ENCODE data around the gene STK11. TPM values are rescaled to one million over a fixed set of nuclear protein-coding genes. Genes with fewer than 3 reads are reported as not detected.

STK11 gene
- polyA plus RNA-seq, 6 donors from 2014 or later = 11.5 to 28.1 (median 15.7) TPM

DNA sequence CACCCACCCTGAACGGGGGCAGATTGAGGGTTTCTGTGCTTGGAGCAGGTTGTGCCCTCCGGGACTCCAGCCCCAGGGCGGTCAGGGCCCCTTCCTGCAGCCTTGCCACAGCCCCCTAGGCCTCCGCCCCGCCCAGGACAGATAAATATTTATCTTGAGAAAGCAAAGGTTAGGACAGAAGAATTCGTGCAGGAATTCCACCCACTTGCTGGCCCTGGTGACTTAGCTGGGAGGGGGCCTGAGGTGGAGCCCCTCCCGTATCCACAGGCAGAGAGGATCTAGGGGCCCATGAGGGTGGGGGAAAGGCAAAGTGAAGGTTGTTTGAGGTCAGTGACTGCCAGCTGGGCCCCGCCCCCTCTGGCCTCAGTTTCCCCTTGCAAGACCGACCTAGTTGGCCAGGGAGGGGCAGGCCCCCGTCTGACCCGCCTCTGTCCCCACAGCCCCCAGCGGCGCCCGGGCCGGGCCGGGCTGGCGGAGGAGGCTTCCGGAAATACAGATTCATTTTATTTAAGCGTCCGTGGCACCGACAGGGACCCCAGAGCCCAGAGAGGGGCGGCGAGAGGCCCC is 48.0 kb downstream of the STK11 start:
- H3K4me3 Mint-ChIP-seq = peak overlapping the region; percentile 32 to 90 (median 77)
- H3K27ac Mint-ChIP-seq = peak overlapping the region in 4 of 6 donors; percentile 27 to 95 (median 78)
- peaks cover 26 to 42% (median 27%) of the 10 kb centered on the region in 3 donors for H3K4me1 Mint-ChIP-seq
- peaks cover 0 to 5% of the 10 kb centered on the region in 2 donors for H3K36me3 Mint-ChIP-seq
- no peak for ATAC-seq (ENCODE audit: low read depth in 2 of 2)
- no peaks in the 10 kb centered on the region for H3K27me3 Mint-ChIP-seq
- H3K9me3 Mint-ChIP-seq = no peaks in the 10 kb centered on the region
- DNase-seq = peak; percentile 11

DNA sequence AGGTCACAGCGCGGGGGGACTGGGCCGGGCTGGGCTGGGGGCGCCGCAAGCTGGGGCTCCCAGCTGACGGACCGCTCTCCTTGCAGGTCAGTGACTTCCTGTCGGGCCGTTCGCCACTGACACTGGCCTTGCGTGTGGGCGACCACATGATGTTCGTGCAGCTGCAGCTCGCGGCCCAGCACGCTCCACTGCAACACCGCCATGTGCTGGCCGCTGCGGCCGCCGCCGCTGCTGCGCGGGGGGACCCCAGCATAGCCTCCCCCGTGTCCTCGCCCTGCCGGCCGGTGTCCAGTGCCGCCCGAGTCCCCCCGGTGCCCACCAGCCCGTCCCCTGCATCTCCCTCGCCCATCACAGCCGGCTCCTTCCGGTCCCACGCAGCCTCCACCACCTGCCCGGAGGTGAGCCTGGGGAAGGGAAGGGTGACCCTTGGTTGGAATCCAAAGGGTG is 48.5 kb downstream of the STK11 start:
- Mint-ChIP-seq H3K36me3 (peaks cover 0 to 5% of the 10 kb centered on the region in 2 donors), H3K4me3 (peak overlapping the region in 5 of 8 donors; percentile 12 to 54 (median 40)), H3K9me3 (no peaks in the 10 kb centered on the region), H3K4me1 (peaks cover 28 to 47% (median 32%) of the 10 kb centered on the region in 3 donors), H3K27me3 (no peaks in the 10 kb centered on the region), H3K27ac (peak overlapping the region in 2 of 6 donors; percentile 75)
- no peak for ATAC-seq (ENCODE audit: low read depth in 2 of 2)
- DNase-seq = no peak

DNA sequence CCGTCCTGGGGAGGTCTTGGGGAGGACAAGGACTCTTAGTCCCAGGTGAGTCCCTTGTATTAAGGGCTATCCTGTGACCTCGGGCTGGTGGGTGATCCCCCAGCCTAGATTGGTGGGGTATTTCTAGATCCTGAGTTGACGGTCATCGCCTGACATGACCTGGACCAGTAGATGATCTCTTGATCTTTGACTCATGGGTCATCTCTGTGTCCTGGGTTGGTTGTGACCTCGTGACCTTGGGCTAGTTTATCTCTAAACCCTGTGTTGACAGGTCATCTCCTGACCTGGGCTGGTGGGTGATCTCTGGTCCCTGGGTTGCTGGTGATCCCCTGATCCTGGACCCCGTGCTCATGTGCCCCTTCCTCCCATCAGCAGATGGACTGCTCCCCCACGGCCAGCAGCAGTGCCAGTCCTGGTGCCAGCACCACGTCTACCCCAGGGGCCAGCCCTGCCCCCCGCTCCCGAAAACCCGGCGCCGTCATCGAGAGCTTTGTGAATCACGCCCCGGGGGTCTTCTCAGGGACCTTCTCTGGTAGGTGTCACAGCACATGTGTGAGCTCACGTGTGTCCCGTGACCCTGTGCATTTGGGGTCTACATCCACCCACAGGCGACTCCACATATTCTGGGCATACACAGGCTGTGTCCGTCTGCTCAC is 49.1 kb downstream of the STK11 start:
- H3K27me3 Mint-ChIP-seq = no peaks in the 10 kb centered on the region
- peak overlapping the region; percentile 2 to 76 (median 44) for H3K4me3 Mint-ChIP-seq
- DNase-seq = no peak
- H3K36me3 Mint-ChIP-seq = peaks cover 0 to 5% of the 10 kb centered on the region in 2 donors
- H3K27ac Mint-ChIP-seq = peak overlapping the region in 4 of 6 donors; percentile 52 to 82 (median 77)
- no peaks in the 10 kb centered on the region for H3K9me3 Mint-ChIP-seq
- H3K4me1 Mint-ChIP-seq = peaks cover 34 to 53% (median 37%) of the 10 kb centered on the region in 3 donors
- ATAC-seq (ENCODE audit: low read depth in 2 of 2) = no peak

DNA sequence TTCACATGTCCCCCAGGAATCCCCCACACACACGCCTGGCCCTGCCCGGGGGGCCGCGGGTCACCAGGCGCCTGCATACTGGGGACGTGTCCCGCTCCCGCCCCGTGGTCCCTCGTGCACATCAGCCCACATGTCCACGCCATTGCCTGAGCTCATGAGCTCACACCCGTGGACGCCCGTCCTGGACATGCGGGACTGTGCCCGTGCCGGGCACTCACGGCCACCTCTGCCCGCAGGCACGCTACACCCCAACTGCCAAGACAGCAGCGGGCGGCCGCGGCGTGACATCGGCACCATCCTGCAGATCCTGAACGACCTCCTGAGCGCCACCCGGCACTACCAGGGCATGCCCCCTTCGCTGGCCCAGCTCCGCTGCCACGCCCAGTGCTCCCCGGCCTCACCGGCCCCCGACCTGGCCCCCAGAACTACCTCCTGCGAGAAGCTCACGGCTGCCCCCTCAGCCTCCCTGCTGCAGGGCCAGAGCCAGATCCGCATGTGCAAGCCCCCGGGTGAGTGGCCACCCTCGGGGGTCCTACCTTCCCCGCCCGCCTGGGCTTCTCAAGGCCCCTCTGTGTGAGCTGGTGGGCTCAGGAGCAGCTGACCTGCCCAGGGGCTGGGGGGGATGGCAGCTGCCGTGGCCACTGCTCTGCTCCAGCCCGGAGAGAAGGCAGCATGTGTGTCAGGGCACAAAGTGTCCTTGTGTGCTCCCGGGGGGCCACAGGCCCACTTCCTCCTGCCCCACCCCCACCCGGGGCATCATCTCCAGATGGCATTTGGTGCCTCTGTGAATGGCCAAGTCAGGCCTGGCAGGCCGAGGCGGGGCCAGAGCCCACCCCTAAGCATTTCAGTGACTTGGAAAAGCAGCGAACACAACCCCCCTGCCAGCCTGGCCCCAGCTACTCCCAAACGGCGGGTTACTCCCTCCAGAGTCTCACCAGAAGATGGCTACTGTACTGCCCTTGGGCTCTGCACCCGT is 49.9 kb downstream of the STK11 start:
- Mint-ChIP-seq H3K4me3 (peak overlapping the region in 6 of 8 donors; percentile 2 to 76 (median 44)), H3K27ac (peak overlapping the region in 4 of 6 donors; percentile 52 to 82 (median 67)), H3K4me1 (peaks cover 37 to 58% (median 42%) of the 10 kb centered on the region in 3 donors), H3K27me3 (no peaks in the 10 kb centered on the region), H3K9me3 (no peaks in the 10 kb centered on the region), H3K36me3 (peaks cover 0 to 5% of the 10 kb centered on the region in 2 donors)
- DNase-seq (no peak), ATAC-seq (ENCODE audit: low read depth in 2 of 2) (no peak)

DNA sequence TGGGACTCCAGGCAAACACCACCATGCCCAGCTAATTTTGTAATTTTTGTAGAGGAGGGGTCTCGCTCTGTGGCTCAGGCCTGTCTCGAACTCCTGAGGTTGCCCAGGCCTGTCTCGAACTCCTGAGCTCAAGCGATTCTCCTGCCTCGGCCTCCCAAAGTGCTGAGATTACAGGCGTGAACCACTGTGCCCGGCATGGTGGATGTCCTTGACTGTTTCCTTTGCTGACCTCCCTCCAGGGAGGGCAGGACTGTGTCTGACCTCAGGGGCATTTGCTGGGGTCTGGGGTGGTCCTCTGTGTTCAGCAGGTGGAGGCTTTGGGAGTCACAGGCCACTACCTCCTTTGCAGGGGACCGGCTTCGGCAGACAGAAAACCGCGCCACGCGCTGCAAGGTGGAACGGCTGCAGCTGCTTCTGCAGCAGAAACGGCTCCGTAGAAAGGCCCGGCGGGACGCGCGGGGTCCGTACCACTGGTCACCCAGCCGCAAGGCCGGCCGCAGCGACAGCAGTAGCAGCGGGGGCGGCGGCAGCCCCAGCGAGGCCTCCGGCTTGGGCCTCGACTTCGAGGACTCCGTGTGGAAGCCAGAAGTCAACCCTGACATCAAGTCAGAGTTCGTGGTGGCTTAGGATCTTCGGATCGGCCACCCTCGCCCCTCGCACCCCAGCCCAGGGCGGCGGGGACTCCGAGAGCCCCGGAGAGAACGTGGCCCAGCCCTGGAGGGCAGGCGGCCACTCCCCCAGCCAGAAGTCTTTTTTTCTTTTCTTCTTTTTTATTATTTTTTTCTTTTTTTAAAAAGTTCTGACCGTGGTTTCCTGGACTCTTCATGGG is 51.3 kb downstream of the STK11 start:
- H3K36me3 Mint-ChIP-seq = peaks cover 0 to 5% of the 10 kb centered on the region in 2 donors
- peak overlapping the region in 4 of 6 donors; percentile 28 to 100 (median 94) for H3K27ac Mint-ChIP-seq
- peak overlapping the region in 7 of 8 donors; percentile 9 to 98 (median 70) for H3K4me3 Mint-ChIP-seq
- H3K27me3 Mint-ChIP-seq = no peaks in the 10 kb centered on the region
- H3K4me1 Mint-ChIP-seq = peaks cover 37 to 67% (median 47%) of the 10 kb centered on the region in 3 donors
- no peaks in the 10 kb centered on the region for H3K9me3 Mint-ChIP-seq
- DNase-seq (no peak), ATAC-seq (ENCODE audit: low read depth in 2 of 2) (no peak)

DNA sequence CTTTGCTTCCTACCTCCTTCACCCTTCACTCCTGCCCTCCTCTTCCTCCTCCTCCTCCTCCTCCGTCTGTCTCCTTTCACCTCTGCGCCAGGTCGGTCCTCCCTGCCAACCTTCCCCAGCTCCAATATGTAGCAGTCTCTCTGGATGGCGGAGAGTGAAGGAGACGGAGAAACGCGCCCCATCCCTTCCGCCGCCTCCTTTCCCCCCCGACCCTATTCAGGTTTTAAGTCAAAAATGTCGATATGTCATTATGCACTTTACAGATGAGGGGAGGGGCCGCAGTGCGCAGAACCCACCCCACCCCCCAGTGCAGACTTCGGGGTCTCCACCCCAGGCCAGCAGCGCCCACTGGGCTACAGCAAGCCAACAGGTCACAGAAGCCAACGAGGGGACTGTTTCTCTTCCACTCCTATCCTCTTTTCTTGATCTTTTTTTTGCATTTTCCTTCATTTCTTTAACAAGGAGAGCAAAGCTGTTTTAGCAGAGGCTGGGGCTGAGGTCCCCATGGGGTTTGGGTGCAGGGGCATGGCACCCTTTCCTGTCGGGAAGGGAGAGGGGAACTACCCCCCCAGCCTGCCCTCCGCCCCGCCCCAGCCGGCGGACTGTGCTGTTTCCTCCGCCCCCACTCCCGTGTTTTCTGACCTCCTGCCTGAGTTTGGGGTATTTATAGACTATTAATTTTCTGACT is 52.0 kb downstream of the STK11 start:
- Mint-ChIP-seq H3K27ac (peak overlapping the region; percentile 39 to 100 (median 90)), H3K9me3 (no peaks in the 10 kb centered on the region), H3K27me3 (no peaks in the 10 kb centered on the region), H3K4me1 (peaks cover 38 to 67% (median 52%) of the 10 kb centered on the region in 3 donors), H3K4me3 (peak overlapping the region; percentile 9 to 98 (median 86)), H3K36me3 (peaks cover 0 to 5% of the 10 kb centered on the region in 2 donors)
- ATAC-seq (ENCODE audit: low read depth in 2 of 2) (no peak), DNase-seq (no peak)

DNA sequence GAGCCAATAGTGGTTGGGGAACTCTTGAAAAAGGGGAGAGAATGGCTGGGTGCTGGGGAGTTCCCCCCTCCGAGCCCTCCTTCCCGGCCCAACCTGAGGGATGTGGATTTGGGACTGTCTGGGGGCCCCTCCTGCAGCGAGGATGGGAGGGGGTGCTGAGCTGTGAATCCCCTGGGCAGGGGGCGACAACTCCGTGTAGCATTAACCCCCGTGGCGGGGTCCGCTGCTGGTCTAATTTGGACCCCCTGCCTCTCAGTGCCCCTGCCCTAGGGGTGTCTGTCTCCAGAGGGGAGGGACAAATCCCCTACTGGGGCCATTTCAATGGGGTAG is 52.5 kb downstream of the STK11 start:
- Mint-ChIP-seq H3K9me3 (no peaks in the 10 kb centered on the region), H3K36me3 (peaks cover 0 to 5% of the 10 kb centered on the region in 2 donors)

DNA sequence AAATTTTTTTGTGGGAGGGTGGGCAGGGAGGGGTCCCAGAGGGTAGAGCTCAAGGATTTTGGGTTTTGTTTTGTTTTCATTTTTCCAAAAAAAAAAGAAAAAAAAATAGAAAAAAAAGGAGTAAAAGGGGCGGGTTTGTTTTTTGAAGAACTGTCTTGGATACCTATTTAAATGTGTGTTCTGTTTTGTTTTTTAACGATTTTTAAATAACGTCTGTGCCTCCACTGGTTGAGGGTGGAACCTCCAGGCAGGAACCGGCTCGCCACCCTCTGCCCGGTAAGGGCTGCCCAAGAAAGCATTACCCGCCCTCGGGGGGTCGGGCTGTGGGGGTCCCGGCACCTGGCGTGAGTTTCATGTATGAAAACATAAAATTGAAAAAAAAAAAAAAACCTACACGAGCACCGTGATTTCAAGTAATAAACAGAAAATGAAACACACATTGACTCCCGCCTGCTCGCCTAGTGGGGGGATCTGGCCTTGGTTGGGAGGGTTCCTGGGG is 53.2 kb downstream of the STK11 start:
- peak in 1 of 2 donors; percentile 0 for ATAC-seq (ENCODE audit: low read depth in 2 of 2)
- peaks cover 43 to 72% (median 59%) of the 10 kb centered on the region in 3 donors for H3K4me1 Mint-ChIP-seq

More for the DNA sequence above, 52.5 kb downstream of the STK11 start:
- DNase-seq = no peak
- peaks cover 43 to 71% (median 57%) of the 10 kb centered on the region in 3 donors for H3K4me1 Mint-ChIP-seq
- H3K27me3 Mint-ChIP-seq = no peaks in the 10 kb centered on the region
- peak overlapping the region; percentile 67 to 98 (median 93) for H3K4me3 Mint-ChIP-seq
- ATAC-seq (ENCODE audit: low read depth in 2 of 2) = no peak
- H3K27ac Mint-ChIP-seq = peak overlapping the region; percentile 49 to 100 (median 89)

DNA sequence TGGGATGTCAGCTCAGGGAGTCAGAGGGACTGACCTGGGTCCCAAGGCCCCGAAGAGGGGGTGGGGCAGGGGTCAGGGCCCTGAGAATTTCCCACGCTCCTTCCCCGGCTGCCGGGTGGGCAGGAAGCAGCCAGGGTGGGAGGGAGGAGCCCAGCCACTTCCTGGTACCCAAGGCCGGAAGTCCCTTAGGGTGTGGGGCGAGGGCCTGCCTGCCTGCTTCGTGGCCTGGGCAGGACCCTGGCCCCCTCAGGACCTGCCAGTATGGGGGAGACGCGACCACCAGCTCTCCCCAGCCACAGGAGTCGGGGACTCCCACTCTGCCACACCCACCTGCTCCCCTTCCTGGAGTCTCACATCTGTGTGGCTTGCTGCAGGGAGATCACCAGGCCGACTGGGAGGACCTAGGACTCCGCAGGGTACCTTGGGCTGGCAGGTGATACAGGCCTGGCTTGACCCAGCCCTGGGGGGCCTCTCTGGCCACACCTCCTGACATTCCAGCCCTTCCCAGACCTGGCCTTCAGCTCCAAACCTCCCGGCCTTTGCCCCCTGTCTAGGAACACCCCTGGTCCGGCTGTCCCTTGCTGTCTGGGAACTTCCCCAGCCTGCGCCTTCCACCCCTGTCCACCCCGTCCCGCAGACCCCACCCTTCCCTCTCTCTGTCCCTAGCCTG is 53.8 kb downstream of the STK11 start:
- Mint-ChIP-seq H3K4me3 (peak overlapping the region; percentile 89 to 98 (median 93)), H3K36me3 (peaks cover 0 to 5% of the 10 kb centered on the region in 2 donors), H3K9me3 (no peaks in the 10 kb centered on the region), H3K4me1 (peaks cover 45 to 76% (median 64%) of the 10 kb centered on the region in 3 donors), H3K27me3 (no peaks in the 10 kb centered on the region), H3K27ac (peak overlapping the region; percentile 99 to 100 (median 99))
- peak; percentile 15 to 17 for ATAC-seq (ENCODE audit: low read depth in 2 of 2)
- peak; percentile 83 for DNase-seq

More for the DNA sequence above, 53.2 kb downstream of the STK11 start:
- Mint-ChIP-seq H3K4me3 (peak overlapping the region; percentile 89 to 98 (median 93)), H3K9me3 (no peaks in the 10 kb centered on the region), H3K27ac (peak overlapping the region; percentile 99 to 100 (median 99)), H3K27me3 (no peaks in the 10 kb centered on the region), H3K36me3 (peaks cover 0 to 5% of the 10 kb centered on the region in 2 donors)
- no peak for DNase-seq

DNA sequence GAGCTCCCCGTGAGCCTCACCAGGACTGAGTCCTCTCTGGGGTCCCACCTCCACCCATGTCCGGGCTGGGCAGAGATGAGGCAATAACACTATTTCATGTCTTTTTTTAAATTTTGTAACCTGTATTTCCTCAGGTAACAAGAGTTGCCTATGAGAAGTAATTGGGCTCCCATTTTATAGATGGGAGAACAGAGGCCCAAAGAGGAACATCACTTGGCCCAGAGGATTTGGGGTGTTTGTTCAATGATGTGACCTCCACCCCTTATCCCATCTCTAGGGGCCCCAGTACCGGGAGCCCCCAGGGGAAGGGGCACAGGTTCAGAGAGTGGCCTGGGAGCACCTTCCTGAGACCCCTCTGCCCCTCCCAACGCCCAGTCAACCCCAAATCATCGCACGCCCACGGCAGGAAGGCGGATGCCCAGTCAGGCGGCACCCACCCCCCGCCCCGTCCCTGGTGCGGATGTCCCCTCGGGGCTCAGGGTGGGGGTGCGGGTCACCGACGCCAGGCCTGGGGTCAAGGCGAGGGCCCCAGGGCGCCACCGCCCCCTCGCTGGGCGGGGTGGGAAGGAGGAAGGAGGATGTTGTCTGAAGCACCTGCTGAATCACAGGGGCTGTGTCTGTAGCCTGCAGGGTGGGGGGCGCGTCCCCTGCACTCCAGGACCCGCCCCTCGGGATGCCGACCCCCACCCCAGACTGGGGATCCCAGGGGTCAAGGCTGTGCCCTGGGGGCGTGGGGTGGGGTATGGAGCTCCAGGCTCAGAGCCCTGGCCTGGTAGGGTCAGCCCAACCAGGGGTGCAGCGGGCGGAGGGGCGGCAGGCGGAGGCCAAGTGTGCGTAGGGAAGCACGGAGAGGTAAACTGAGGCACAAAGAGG is 54.5 kb downstream of the STK11 start:
- ATAC-seq (ENCODE audit: low read depth in 2 of 2) = peak; percentile 14 to 25
- Mint-ChIP-seq H3K4me3 (peak overlapping the region; percentile 89 to 98 (median 94)), H3K4me1 (peaks cover 53 to 76% (median 65%) of the 10 kb centered on the region in 3 donors), H3K27ac (peak overlapping the region; percentile 99 to 100 (median 99)), H3K27me3 (no peaks in the 10 kb centered on the region), H3K36me3 (peaks cover 0 to 5% of the 10 kb centered on the region in 2 donors), H3K9me3 (no peaks in the 10 kb centered on the region)
- DNase-seq = peak; percentile 82
